ENCODE measurements around the gene NTSR2.

Gene NTSR2

DNA sequence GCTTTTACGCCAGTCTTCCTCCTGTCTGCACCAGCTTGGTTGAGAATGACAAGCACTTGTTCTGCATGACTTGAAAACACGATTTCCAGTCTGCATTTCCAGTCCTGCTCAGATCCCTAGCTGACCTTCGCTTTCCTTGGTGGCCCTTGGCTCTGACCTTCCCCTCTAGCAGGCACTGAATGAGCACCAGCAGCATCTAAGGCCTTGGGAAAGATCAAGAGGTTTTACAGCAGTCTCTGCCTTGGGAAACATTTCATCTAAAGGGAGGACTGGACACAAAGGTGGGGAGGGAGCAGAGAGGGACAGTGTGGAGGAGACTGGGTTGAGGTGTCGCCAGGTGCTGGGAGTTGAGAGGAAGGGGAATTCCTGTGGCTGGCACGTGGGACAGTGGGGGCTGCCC, 30.5 kb downstream of the NTSR2 start:
- intact Hi-C loops (cut with DNase I; ENCODE audit: low total_unique reads) = no loop called here
- H3K36me3 ChIP-seq = peaks cover 0 to 12% (median 0%) of the 10 kb centered on the region in 3 donors

DNA sequence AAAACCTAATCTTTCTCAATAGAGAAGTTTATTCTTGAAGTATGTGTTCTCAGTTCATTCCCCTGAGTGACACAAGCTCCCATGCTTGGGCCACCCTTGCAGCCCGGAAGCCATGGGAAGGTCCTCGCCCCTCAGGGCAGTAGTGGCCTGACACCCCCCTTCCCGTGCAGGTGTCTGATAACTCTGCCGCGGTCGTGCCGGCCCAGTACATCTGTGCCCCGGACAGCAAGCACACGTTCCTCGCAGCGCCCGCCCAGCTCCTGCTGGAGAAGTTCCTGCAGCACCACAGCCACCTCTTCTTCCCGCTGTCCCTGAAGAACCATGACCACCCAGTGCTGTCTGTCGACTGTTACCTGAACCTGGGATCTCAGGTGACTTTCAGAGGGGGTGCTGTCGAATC, 32.4 kb downstream of the NTSR2 start:
- no peaks in the 10 kb centered on the region for H3K4me1 ChIP-seq
- H3K4me3 ChIP-seq = no peak overlapping the region
- no peak for DNase-seq
- TF ChIP-seq, protein P1, sequence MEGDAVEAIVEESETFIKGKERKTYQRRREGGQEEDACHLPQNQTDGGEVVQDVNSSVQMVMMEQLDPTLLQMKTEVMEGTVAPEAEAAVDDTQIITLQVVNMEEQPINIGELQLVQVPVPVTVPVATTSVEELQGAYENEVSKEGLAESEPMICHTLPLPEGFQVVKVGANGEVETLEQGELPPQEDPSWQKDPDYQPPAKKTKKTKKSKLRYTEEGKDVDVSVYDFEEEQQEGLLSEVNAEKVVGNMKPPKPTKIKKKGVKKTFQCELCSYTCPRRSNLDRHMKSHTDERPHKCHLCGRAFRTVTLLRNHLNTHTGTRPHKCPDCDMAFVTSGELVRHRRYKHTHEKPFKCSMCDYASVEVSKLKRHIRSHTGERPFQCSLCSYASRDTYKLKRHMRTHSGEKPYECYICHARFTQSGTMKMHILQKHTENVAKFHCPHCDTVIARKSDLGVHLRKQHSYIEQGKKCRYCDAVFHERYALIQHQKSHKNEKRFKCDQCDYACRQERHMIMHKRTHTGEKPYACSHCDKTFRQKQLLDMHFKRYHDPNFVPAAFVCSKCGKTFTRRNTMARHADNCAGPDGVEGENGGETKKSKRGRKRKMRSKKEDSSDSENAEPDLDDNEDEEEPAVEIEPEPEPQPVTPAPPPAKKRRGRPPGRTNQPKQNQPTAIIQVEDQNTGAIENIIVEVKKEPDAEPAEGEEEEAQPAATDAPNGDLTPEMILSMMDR (IDR thresholded peaks at IDR 0.05) = no peak
- no peak overlapping the region for H3K27ac ChIP-seq
- H3K36me3 ChIP-seq = peaks cover 0 to 25% (median 0%) of the 10 kb centered on the region in 3 donors
- H3K27me3 ChIP-seq = peaks cover 0 to 7% of the 10 kb centered on the region in 2 donors
- H3K9me3 ChIP-seq = no peaks in the 10 kb centered on the region
- intact Hi-C loops (cut with DNase I; ENCODE audit: low total_unique reads) = no loop called here

More for the DNA sequence above, 30.5 kb downstream of the NTSR2 start:
- DNase-seq = no peak
- Histone ChIP-seq H3K4me1 (no peaks in the 10 kb centered on the region), H3K4me3 (no peak overlapping the region), H3K9me3 (no peaks in the 10 kb centered on the region), H3K27ac (no peak overlapping the region), H3K27me3 (peaks cover 0 to 7% of the 10 kb centered on the region in 2 donors)
- TF ChIP-seq, protein P1 (IDR thresholded peaks at IDR 0.05) = no peak

DNA sequence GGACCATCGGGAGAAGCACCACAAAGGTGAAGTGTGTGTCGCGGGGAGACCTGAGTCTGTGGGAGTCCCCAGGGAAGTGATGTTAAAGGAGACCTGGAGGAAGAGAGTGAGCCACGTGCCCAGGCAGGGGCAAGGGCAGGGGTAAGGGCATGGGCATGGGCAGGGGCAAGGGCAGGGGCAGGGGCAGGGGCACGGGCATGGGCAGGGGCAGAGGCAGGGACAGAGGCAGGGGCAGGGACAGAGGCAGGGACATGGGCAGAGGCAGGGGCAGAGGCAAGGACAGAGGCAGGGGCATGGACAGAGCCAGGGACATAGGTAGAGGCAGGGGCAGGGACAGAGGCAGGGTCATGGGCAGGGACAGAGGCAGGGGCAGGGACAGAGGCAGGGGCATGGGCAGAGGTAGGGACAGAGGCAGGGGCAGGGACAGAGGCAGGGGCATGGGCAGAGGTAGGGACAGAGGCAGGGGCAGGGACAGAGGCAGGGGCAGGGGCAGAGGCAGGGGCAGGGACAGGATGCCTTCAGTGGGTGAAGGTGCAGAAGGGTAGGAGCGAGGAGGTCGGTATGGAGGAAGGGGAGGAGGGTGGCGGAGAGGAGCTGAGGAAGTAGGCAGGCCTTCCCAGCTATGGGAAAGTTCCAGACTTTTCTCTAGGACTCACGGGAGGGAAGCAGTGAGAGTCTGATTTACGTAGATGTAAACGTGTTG, 33.3 kb downstream of the NTSR2 start:
- Histone ChIP-seq H3K9me3 (no peaks in the 10 kb centered on the region), H3K4me1 (no peaks in the 10 kb centered on the region), H3K27ac (no peak overlapping the region), H3K36me3 (peaks cover 0 to 26% (median 0%) of the 10 kb centered on the region in 3 donors), H3K4me3 (no peak overlapping the region), H3K27me3 (peaks cover 0 to 7% of the 10 kb centered on the region in 2 donors)
- DNase-seq = no peak
- TF ChIP-seq, protein P1 (IDR thresholded peaks at IDR 0.05) = no peak
- intact Hi-C loops (cut with DNase I; ENCODE audit: low total_unique reads) = no loop called here

DNA sequence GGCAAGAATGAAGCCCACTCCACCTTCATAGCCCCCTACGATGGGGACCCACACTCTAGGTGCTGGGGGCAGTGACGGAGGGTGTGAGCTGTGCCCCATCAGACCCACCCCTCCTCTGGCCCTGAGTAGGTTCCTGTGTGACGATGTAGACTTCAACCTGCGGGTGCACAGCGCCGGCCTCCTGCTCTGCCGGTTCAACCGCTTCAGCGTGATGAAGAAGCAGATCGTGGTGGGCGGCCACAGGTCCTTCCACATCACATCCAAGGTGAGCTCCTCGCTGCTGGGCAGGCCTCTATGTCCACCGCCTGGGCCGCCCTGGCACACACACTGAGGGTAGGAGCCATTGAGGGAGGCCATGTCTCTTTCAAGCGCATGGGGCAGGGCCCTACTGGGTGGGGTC, 34.9 kb downstream of the NTSR2 start:
- H3K4me3 ChIP-seq = no peak overlapping the region
- H3K27ac ChIP-seq = no peak overlapping the region
- H3K27me3 ChIP-seq = peaks cover 0 to 4% of the 10 kb centered on the region in 2 donors
- H3K4me1 ChIP-seq = no peaks in the 10 kb centered on the region
- no peak for DNase-seq
- H3K36me3 ChIP-seq = peaks cover 0 to 26% (median 0%) of the 10 kb centered on the region in 3 donors
- H3K9me3 ChIP-seq = no peaks in the 10 kb centered on the region
- intact Hi-C loops (cut with DNase I; ENCODE audit: low total_unique reads) = no loop called here
- TF ChIP-seq, protein P1 (IDR thresholded peaks at IDR 0.05) = no peak

DNA sequence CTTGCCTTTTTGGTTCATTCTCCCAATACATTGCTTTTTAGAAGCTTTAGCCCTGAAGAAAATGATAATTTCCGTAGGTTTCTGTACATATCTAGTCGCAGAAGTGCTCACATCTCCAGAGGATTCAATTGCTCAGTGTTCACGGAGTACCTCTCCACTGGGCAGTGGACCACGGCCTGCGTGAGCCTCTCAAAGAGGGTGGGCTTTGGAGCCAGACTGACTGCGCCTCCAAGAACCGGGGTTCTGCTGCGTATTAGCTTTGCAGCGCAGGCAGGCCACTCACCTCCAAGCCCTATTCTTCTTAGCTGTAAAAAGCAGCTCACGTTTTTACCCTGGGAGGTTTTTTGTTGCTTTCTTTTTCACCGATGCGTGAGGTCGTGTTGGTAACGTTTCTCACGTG, 35.4 kb downstream of the NTSR2 start:
- Histone ChIP-seq H3K4me1 (no peaks in the 10 kb centered on the region), H3K4me3 (no peak overlapping the region), H3K36me3 (peaks cover 0 to 26% (median 0%) of the 10 kb centered on the region in 3 donors), H3K9me3 (no peaks in the 10 kb centered on the region), H3K27ac (no peak overlapping the region), H3K27me3 (peaks cover 0 to 4% of the 10 kb centered on the region in 2 donors)
- intact Hi-C loops (cut with DNase I; ENCODE audit: low total_unique reads) = no loop called here
- no peak for DNase-seq
- TF ChIP-seq, protein P1 (IDR thresholded peaks at IDR 0.05) = no peak

Measured in tibial artery (tissue), 4 donors.